ENCODE results near the gene CNN2.

The CNN2 gene

DNA sequence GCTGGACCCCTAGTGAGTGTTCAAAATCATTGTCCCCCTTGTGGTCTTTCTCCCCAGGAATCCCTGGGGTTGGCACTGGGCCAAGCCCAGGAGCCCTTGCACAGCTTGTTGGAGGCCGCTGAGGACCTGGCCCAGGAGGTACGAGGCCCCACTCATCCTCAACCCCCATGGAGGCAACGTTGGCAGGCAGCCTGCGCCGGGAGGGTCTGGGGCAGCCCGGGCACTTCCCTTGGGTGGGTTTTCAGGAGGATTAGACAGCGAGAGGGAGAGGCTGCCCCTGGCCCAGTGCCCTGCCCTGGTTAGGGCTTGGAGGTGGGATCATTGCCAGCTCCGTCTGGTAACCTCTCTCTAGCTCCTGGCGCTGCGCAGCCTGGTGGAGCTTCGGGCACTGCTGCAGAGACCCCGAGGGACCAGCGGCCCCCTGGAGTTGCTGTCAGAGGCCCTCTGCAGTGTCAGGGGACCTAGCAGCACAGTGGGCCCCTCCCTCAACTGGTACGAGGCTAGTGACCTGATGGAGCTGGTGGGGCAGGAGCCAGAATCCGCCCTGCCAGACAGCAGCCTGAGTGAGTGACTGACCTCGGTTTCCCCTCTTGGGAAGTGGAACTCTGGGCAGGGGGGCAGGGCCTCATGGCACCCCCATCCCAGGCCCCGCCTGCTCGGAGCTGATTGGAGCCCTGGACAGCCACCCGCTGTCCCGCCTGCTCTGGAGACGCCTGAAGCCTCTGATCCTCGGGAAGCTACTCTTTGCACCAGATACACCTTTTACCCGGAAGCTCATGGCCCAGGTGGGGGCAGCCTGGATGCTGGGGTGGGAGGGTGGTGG is 16.5 kb downstream of the CNN2 start:
- CTCF ChIA-PET, result no interaction called here
- POLR2A ChIA-PET, result interaction anchor here (0.7 to 1.6 kb wide), 2 partner anchors 22 to 226 kb away, joined by 3 to 7 read pairs; partner anchors contain the start of gene RNU6-2
- DNase-seq (ENCODE audit: extremely low spot score), result no peak

DNA sequence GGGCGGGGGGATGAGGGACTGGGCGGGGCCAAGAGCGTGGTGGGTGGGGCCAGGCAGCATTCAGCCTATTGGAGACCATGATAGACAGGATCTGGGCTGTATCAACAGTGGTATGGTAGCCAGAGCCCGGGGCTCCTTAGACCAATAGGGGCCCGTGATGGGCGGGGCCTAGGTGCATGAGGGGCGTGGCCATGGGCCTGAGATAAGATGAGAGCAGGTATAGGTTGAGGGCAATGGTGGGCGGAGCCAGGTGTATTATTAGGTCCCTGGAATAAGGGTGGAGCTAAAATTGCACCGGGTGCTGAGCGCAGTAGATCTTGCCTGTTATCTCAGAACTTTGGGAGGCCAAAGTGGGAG is 18.8 kb downstream of the CNN2 start:
- POLR2A ChIA-PET, result interaction anchor here (0.6 to 2.1 kb wide), 3 partner anchors 16 to 224 kb away, joined by 3 to 12 read pairs (median 3); partner anchors contain the start of genes CIRBP and RNU6-2
- CTCF ChIA-PET, result no interaction called here

More for the DNA sequence above, 16.5 kb downstream of the CNN2 start:
- TF ChIP-seq L3MBTL2 (conservative IDR thresholded peaks at IDR 0.05) (no peak), BHLHE40 (IDR thresholded peaks at IDR 0.05; ENCODE audit: borderline replicate concordance) (no peak), FOXM1 (IDR thresholded peaks at IDR 0.05; ENCODE audit: borderline replicate concordance) (no peak), NFRKB (IDR thresholded peaks at IDR 0.05) (no peak), FOXA1 (IDR thresholded peaks at IDR 0.05) (no peak), ARNT (IDR thresholded peaks at IDR 0.05) (no peak), HDGF (IDR thresholded peaks at IDR 0.05; ENCODE audit: borderline replicate concordance) (no peak), TARDBP (IDR thresholded peaks at IDR 0.05) (no peak), ZNF384 (IDR thresholded peaks at IDR 0.05) (no peak), SP1 (IDR thresholded peaks at IDR 0.05) (no peak), FOXK2 (IDR thresholded peaks at IDR 0.05) (no peak), LEF1 (IDR thresholded peaks at IDR 0.05; ENCODE audit: borderline replicate concordance) (no peak), CTBP1 (IDR thresholded peaks at IDR 0.05; ENCODE audit: borderline replicate concordance) (no peak), SUZ12 (IDR thresholded peaks at IDR 0.05) (no peak), ELF4 (IDR thresholded peaks at IDR 0.05) (no peak)
- TF ChIP-seq, protein P1, sequence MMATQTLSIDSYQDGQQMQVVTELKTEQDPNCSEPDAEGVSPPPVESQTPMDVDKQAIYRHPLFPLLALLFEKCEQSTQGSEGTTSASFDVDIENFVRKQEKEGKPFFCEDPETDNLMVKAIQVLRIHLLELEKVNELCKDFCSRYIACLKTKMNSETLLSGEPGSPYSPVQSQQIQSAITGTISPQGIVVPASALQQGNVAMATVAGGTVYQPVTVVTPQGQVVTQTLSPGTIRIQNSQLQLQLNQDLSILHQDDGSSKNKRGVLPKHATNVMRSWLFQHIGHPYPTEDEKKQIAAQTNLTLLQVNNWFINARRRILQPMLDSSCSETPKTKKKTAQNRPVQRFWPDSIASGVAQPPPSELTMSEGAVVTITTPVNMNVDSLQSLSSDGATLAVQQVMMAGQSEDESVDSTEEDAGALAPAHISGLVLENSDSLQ (IDR thresholded peaks at IDR 0.05), result no peak

DNA sequence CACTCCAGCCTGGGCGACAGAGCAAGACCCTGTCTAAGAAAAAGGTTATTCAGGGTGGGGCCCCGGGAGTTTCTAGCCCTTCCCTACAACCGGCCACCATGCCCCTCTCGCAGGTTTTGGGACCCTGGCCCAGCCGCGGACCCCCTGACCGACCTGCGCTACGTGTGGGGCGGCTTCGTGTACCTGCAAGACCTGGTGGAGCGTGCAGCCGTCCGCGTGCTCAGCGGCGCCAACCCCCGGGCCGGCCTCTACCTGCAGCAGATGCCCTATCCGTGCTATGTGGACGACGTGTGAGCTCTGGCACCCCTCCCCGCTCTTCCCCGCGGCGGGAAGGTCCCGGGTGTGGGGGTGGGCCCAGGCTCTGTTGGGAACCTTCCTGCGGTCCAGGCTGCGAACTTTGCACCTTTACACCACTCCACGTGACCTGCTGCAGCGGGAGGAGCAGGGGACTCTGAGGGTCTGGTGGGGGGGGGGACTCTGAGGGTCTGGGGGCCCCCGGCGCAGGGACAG is 19.8 kb downstream of the CNN2 start:
- no peak for DNase-seq (ENCODE audit: extremely low spot score)
- TF ChIP-seq ARNT (IDR thresholded peaks at IDR 0.05) (no peak), NFRKB (IDR thresholded peaks at IDR 0.05) (no peak), SP1 (IDR thresholded peaks at IDR 0.05) (no peak), FOXK2 (IDR thresholded peaks at IDR 0.05) (no peak), L3MBTL2 (conservative IDR thresholded peaks at IDR 0.05) (no peak)
- TF ChIP-seq, protein P1 (IDR thresholded peaks at IDR 0.05), result no peak
- POLR2A ChIA-PET, result interaction anchor here (2.1 kb wide), 1 partner anchor 223 kb away, joined by 12 read pairs; the partner anchor contains the start of gene CIRBP
- CTCF ChIA-PET, result no interaction called here

More for the DNA sequence above, 18.8 kb downstream of the CNN2 start:
- peak; percentile 98 for DNase-seq (ENCODE audit: extremely low spot score)
- TF ChIP-seq L3MBTL2 (conservative IDR thresholded peaks at IDR 0.05), result no peak
- TF ChIP-seq, protein P1 (IDR thresholded peaks at IDR 0.05), result peak; percentile 96
- TF ChIP-seq ZNF384 (IDR thresholded peaks at IDR 0.05), result no peak
- no peak for TF ChIP-seq ELF4 (IDR thresholded peaks at IDR 0.05)
- TF ChIP-seq SP1 (IDR thresholded peaks at IDR 0.05), result no peak
- TF ChIP-seq CTBP1 (IDR thresholded peaks at IDR 0.05; ENCODE audit: borderline replicate concordance), result no peak

DNA sequence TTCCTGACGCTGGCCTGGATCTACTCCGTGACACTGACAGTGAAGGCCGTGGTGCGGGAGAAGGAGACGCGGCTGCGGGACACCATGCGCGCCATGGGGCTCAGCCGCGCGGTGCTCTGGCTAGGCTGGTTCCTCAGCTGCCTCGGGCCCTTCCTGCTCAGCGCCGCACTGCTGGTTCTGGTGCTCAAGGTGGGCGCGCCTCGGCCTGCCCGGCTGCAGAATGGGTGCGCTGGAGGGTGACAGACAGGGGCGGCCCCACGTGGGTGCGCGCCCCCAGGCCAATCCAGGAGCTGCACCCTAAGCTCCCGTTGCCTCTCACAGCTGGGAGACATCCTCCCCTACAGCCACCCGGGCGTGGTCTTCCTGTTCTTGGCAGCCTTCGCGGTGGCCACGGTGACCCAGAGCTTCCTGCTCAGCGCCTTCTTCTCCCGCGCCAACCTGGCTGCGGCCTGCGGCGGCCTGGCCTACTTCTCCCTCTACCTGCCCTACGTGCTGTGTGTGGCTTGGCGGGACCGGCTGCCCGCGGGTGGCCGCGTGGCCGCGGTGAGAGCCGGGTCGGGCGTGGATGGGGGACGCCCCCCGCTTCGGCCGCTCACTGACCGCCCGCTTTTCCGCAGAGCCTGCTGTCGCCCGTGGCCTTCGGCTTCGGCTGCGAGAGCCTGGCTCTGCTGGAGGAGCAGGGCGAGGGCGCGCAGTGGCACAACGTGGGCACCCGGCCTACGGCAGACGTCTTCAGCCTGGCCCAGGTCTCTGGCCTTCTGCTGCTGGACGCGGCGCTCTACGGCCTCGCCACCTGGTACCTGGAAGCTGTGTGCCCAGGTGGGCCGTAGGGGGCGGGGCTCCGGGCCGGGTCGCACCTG is 20.7 kb downstream of the CNN2 start:
- no peak for TF ChIP-seq FOXK2 (IDR thresholded peaks at IDR 0.05)
- no peak for TF ChIP-seq FOXM1 (IDR thresholded peaks at IDR 0.05; ENCODE audit: borderline replicate concordance)
- TF ChIP-seq LEF1 (IDR thresholded peaks at IDR 0.05; ENCODE audit: borderline replicate concordance), result no peak
- TF ChIP-seq BHLHE40 (IDR thresholded peaks at IDR 0.05; ENCODE audit: borderline replicate concordance), result no peak
- ChIA-PET CTCF (no interaction called here), POLR2A (no interaction called here)
- no peak for DNase-seq (ENCODE audit: extremely low spot score)

DNA sequence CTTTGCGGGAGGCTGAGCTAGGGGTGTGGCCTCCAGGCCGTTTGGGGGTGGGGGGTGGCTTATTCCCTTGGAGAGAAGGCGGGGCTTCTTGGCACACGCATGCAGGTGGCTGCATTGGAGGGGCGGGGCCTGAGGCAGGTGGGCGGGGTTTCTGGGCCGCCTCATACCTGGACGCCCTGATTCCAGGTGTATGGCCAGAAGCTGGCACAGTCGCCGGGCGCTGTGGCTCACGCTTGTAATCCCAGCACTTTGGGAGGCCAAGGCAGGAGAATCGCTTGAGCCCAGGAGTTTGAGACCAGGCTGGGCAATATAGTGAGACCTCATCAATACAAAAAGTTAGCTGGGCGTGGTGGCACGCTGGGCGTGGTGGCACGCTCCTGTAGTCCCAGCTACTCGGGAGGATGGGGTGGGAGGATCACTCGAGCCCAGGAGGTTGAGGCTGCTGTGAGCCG is 21.3 kb downstream of the CNN2 start:
- CTCF ChIA-PET, result no interaction called here
- TF ChIP-seq FOXA1 (IDR thresholded peaks at IDR 0.05) (no peak), CTBP1 (IDR thresholded peaks at IDR 0.05; ENCODE audit: borderline replicate concordance) (no peak), TARDBP (IDR thresholded peaks at IDR 0.05) (no peak), FOXK2 (IDR thresholded peaks at IDR 0.05) (no peak), L3MBTL2 (conservative IDR thresholded peaks at IDR 0.05) (no peak), NFRKB (IDR thresholded peaks at IDR 0.05) (no peak), HDGF (IDR thresholded peaks at IDR 0.05; ENCODE audit: borderline replicate concordance) (no peak), ARNT (IDR thresholded peaks at IDR 0.05) (no peak), LEF1 (IDR thresholded peaks at IDR 0.05; ENCODE audit: borderline replicate concordance) (no peak), SUZ12 (IDR thresholded peaks at IDR 0.05) (no peak), SP1 (IDR thresholded peaks at IDR 0.05) (no peak)
- TF ChIP-seq, protein P1 (IDR thresholded peaks at IDR 0.05), result no peak
- DNase-seq (ENCODE audit: extremely low spot score), result no peak
- POLR2A ChIA-PET, result no interaction called here
